ENCODE measurements around the gene PLCH2. TPM values are rescaled to one million over a fixed set of nuclear protein-coding genes. Genes with fewer than 3 reads are reported as not detected.

PLCH2 gene
- total RNA-seq, 2 experiments from 2014 or later, result 32.7 to 33.8 TPM

- no peaks in the 10 kb centered on the region for H3K36me3 Mint-ChIP-seq (ENCODE audit: low read depth)
- ChIA-PET POLR2A (interaction anchor here (1.1 to 12.2 kb wide), 2 partner anchors 9 to 10 kb away, joined by 3 to 228 read pairs; partner anchors contain the start of genes HES5 and PANK4), CTCF (interaction anchor here (1.1 kb wide), 1 partner anchor 10 kb away, joined by 3 read pairs; no protein-coding TSS in a partner anchor)
- no peak overlapping the region for H3K27ac Mint-ChIP-seq
- peaks cover 1% of the 10 kb centered on the region for H3K4me1 Mint-ChIP-seq
- H3K27me3 Mint-ChIP-seq, result peaks cover 23% of the 10 kb centered on the region
- H3K4me3 Mint-ChIP-seq, result no peak overlapping the region
- no peak for DNase-seq
- no peaks in the 10 kb centered on the region for H3K9me3 Mint-ChIP-seq
Observed at GRCh38 chr1:2538872-2539271, 62.8 kb downstream of the PLCH2 start.

DNA sequence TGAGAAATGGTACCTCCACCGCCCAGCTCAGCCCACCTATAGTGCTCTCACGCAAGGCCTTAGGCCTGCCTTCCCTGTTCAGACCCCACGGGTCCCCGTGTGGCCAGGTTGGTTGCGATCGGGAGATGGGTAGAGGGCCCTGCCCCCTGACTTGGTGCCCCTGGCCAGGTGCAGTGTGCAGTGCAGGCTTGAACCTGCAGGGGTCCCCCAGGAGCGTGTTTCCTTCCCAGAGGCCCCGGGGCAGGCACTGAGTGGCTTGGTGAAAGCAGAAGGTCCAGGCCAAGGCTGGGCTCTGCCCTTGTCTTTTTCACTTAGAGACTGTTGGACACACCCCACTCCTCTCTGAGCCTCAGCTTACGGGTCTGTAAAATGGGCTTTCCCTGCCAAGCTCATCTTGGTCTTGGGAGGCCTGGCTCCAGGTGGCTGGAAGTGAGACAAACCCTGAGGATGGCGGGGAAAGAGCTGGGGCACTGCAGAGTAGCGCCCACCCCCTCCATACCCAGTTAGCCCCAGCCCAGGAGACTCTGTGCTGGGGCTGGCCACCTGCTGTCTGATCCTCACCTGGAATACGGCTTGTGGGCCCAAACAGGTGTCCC is 63.3 kb downstream of the PLCH2 start:
- Mint-ChIP-seq H3K27ac (no peak overlapping the region), H3K4me1 (peaks cover 1% of the 10 kb centered on the region), H3K36me3 (ENCODE audit: low read depth) (no peaks in the 10 kb centered on the region), H3K4me3 (no peak overlapping the region), H3K27me3 (peaks cover 21% of the 10 kb centered on the region), H3K9me3 (no peaks in the 10 kb centered on the region)
- POLR2A ChIA-PET, result interaction anchor here (1.1 to 12.2 kb wide), 2 partner anchors 9 to 10 kb away, joined by 3 to 228 read pairs; partner anchors contain the start of genes HES5 and PANK4
- CTCF ChIA-PET, result interaction anchor here (1.1 kb wide), 1 partner anchor 9 kb away, joined by 3 read pairs; no protein-coding TSS in a partner anchor
- peak; percentile 44 for DNase-seq

DNA sequence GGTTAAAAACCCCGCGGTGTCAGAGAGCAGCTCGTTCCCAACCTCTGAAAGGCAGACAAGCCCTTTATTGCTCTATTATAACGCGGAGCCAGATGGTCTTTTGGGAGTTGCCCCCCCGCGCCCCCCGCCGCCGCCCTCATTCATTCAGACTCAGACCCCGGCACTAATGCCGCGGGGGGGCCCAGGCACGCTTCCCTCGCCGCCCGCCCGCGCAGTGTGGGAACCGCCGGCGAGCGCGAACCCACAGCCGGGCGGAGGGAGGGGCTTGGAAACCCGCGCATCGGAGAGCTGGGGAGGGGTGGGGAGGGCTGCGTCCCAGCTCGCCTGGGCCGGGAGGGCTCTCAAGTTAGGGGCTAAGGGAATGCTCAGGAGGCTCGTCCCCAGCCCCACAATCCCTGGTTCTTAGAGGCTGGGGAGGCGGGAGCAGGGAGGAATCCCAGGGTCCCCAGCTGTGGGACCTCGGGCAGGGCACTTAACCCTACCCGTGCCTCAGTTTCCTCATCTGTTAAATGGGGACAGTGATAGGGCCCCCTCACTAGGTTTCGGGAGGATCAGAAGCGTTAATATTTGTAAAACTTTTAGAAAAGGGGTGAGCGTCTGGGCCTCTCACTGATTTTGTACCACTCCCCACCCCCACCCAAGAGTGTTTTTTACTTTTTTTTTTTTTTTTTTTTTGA is 64.9 kb downstream of the PLCH2 start:
- Mint-ChIP-seq H3K4me1 (peaks cover 1% of the 10 kb centered on the region), H3K9me3 (no peaks in the 10 kb centered on the region), H3K27ac (no peak overlapping the region), H3K4me3 (no peak overlapping the region), H3K27me3 (peaks cover 14% of the 10 kb centered on the region), H3K36me3 (ENCODE audit: low read depth) (no peaks in the 10 kb centered on the region)
- DNase-seq, result no peak
- CTCF ChIA-PET, result no interaction called here
- POLR2A ChIA-PET, result interaction anchor here (12.2 kb wide), 1 partner anchor 11 kb away, joined by 228 read pairs; the partner anchor contains the start of genes HES5 and PANK4

DNA sequence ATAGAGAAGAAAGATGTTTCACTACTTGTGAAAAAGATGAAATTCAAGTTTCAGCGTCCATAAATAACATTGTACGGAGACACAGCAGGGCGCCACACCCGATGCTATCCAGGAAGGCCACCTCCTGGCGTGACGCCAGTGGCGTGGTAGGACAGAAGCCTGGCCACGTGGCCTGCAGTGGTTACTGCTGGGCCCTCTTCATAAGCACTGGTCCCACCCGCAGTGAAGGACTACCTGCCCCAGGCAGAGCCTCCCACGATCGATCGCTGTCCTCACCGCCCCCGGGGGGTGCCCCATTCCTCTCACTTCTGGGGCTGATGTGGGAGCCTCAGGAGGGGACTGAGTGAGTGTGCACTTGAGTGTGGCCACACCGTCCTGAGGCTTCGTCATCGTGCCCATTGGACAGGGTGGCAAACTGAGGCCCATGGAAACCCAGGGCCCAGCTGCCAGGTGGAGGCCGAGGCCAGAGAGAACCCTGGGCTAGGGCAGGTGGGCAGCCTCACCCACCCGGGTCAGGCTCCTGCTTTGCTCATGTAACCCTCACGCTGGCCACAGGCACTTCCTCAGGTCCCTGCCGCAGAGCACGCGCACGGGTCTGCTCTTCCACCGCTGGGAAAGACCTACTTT is 65.6 kb downstream of the PLCH2 start:
- peaks cover 11% of the 10 kb centered on the region for H3K27me3 Mint-ChIP-seq
- no peak for DNase-seq
- no peaks in the 10 kb centered on the region for H3K36me3 Mint-ChIP-seq (ENCODE audit: low read depth)
- POLR2A ChIA-PET, result interaction anchor here (0.9 to 12.2 kb wide), 3 partner anchors 12 to 313 kb away, joined by 3 to 228 read pairs (median 4); partner anchors contain the start of genes HES5, PANK4 and TNFRSF14
- H3K4me3 Mint-ChIP-seq, result no peak overlapping the region
- no peak overlapping the region for H3K27ac Mint-ChIP-seq
- H3K9me3 Mint-ChIP-seq, result no peaks in the 10 kb centered on the region
- H3K4me1 Mint-ChIP-seq, result peaks cover 1% of the 10 kb centered on the region
- CTCF ChIA-PET, result interaction anchor here (0.6 kb wide), 1 partner anchor 15 kb away, joined by 3 read pairs; the partner anchor contains the start of gene PANK4

DNA sequence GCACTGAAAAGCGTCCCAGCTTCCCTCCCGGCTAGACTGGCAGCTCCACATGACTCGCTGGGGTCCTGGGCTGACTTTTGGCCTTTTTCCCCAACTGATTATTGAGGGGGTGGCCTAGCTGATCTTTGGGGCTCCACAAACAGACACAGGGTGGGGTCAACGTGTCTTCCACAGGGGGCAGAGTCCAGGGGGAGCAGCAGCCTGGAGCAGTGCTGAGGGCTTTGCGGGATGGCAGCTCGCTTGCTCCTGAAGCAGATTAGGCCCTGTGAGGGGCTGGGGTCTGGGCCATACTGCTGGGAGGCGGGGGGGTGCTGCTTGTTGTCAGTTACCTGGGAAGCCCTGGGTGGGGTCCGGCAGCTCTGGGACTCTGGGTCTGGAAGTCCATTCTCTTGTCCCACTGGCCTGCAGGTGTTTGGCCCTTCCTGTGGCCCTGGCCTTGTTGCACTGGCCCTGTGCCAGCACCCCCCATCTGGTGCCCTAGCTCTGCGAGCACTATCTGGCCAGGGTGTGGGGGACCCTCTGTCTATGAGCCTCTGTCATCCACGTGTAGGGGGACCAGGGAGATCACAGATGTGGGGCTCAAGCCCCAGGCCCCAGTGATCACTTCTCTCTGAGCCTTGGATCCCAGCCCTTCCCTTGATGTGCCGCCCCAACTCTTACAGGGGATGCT is 66.3 kb downstream of the PLCH2 start:
- Mint-ChIP-seq H3K4me3 (no peak overlapping the region), H3K4me1 (peaks cover 1% of the 10 kb centered on the region), H3K9me3 (no peaks in the 10 kb centered on the region), H3K27ac (no peak overlapping the region), H3K36me3 (ENCODE audit: low read depth) (no peaks in the 10 kb centered on the region), H3K27me3 (peaks cover 9% of the 10 kb centered on the region)
- POLR2A ChIA-PET, result interaction anchor here (0.9 to 12.2 kb wide), 3 partner anchors 13 to 314 kb away, joined by 3 to 228 read pairs (median 4); partner anchors contain the start of genes HES5, PANK4 and TNFRSF14
- CTCF ChIA-PET, result no interaction called here
- no peak for DNase-seq

- DNase-seq, result no peak
- H3K9me3 Mint-ChIP-seq, result no peaks in the 10 kb centered on the region
- CTCF ChIA-PET, result no interaction called here
- POLR2A ChIA-PET, result interaction anchor here (1.3 to 12.2 kb wide), 4 partner anchors 12 to 41 kb away, joined by 4 to 228 read pairs (median 60); partner anchors contain the start of genes HES5, PANK4, PRXL2B and TNFRSF14
- H3K4me3 Mint-ChIP-seq, result no peak overlapping the region
- no peak overlapping the region for H3K27ac Mint-ChIP-seq
- peaks cover 9% of the 10 kb centered on the region for H3K27me3 Mint-ChIP-seq
- H3K36me3 Mint-ChIP-seq (ENCODE audit: low read depth), result no peaks in the 10 kb centered on the region
- peaks cover 9% of the 10 kb centered on the region for H3K4me1 Mint-ChIP-seq
Observed at GRCh38 chr1:2543543-2544092, 67.5 kb downstream of the PLCH2 start.

- Mint-ChIP-seq H3K27ac (no peak overlapping the region), H3K4me1 (peaks cover 15% of the 10 kb centered on the region), H3K9me3 (no peaks in the 10 kb centered on the region), H3K27me3 (peaks cover 9% of the 10 kb centered on the region), H3K4me3 (no peak overlapping the region), H3K36me3 (ENCODE audit: low read depth) (no peaks in the 10 kb centered on the region)
- POLR2A ChIA-PET, result interaction anchor here (1.3 to 12.2 kb wide), 3 partner anchors 12 to 41 kb away, joined by 6 to 228 read pairs (median 113); partner anchors contain the start of genes HES5, PANK4, PRXL2B and TNFRSF14
- DNase-seq, result no peak
- CTCF ChIA-PET, result interaction anchor here (2.2 kb wide), 1 partner anchor 129 kb away, joined by 10 read pairs; no protein-coding TSS in a partner anchor
Observed at GRCh38 chr1:2544093-2544874, 68.2 kb downstream of the PLCH2 start.

DNA sequence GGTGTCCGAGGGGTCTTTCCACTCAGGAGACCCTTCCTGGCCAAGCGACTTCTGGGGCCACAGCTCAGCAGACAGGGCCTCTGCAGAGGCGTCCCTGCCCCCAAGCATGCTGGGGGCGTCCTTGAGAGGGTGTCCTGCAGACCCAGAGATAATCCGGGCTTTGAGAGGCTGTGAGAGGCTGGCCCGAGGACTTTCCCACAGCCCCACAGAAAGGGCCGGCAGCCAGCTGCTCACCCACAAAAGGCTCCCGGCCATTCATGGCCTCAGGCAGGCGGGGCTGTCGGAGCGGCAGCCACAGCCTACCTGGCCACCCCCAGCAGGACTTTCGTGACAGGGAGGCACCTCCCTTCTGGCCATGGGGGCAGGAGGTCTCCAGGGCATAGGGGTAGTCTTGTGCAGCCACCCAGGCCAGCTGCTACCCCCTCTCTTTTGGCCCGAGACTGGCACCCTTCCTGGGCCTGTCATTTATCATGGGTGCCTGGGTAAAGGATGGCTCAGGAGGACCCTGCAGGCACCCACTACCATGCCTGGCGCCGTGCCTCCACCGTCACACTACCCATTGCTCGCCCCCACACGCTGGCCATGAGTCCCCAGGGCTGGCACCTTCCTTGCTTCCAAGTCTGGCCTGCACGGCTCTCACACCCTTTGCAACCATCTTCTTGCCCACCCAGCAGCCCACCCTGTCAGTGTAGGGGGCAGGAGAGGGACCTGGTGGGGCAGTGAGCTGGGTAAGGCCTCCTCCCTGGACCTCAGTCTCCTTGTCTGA is 69.0 kb downstream of the PLCH2 start:
- no peaks in the 10 kb centered on the region for H3K36me3 Mint-ChIP-seq (ENCODE audit: low read depth)
- DNase-seq, result no peak
- peaks cover 9% of the 10 kb centered on the region for H3K27me3 Mint-ChIP-seq
- ChIA-PET CTCF (interaction anchor here (1.3 to 4.6 kb wide), 5 partner anchors 11 to 129 kb away, joined by 3 to 81 read pairs (median 18); partner anchors contain the start of genes PANK4 and TNFRSF14), POLR2A (interaction anchor here (0.8 to 12.2 kb wide), 10 partner anchors 11 to 132 kb away, joined by 3 to 228 read pairs (median 19); partner anchors contain the start of genes HES5, PANK4, PEX10 and PRXL2B)
- H3K4me3 Mint-ChIP-seq, result no peak overlapping the region
- no peaks in the 10 kb centered on the region for H3K9me3 Mint-ChIP-seq
- H3K27ac Mint-ChIP-seq, result no peak overlapping the region
- H3K4me1 Mint-ChIP-seq, result peaks cover 20% of the 10 kb centered on the region

GRCh38 chr1:2545754-2546514 is 69.8 kb downstream of the PLCH2 start:
- CTCF ChIA-PET, result interaction anchor here (1.3 to 4.6 kb wide), 7 partner anchors 10 to 351 kb away, joined by 3 to 81 read pairs (median 15); partner anchors contain the start of genes FAAP20, PANK4 and TNFRSF14
- Mint-ChIP-seq H3K4me3 (peak overlapping the region; percentile 94), H3K36me3 (ENCODE audit: low read depth) (no peaks in the 10 kb centered on the region), H3K9me3 (no peaks in the 10 kb centered on the region), H3K27ac (peak overlapping the region; percentile 99), H3K4me1 (peaks cover 22% of the 10 kb centered on the region), H3K27me3 (peaks cover 9% of the 10 kb centered on the region)
- DNase-seq, result peak; percentile 94
- POLR2A ChIA-PET, result interaction anchor here (0.7 to 12.2 kb wide), 16 partner anchors 8 to 350 kb away, joined by 3 to 228 read pairs (median 12); partner anchors contain the start of genes FAAP20, HES5, PANK4 and PEX10

DNA sequence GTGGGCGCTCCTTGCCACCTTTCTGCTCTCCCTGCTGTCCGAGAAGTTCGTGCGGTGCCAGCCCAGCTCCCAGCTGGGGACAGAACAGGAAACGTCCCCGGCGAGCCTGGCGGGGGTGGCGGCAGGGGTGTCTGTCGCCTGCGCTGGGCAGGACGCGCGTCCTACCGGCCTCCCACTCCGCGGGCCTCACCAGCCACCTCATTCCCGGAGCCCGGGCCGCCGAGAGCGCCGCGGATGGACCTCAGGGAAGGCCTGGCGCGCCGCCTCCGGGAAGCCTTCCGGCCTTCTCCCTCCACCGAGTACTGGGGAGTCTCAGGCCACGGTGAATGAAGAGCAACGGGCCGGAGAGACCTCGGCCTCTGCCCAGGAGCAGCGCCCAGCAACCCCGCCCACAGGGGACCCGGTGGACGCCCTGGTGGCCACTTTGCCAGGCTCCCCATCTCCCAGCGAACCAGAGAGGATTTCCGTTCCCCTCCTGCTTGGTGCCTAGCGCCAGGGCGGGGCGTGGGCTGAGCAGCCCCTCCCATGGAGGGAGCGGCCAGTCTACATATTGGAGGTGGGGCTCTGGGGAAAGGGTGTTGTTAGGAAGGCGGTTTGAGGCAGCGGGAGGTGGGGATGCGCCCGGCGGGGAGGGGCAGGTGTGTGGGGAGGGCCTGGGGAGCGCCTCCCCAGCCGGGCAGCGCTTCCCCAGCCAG is 70.6 kb downstream of the PLCH2 start:
- DNase-seq, result peak; percentile 94
- H3K4me3 Mint-ChIP-seq, result peak overlapping the region; percentile 94
- H3K9me3 Mint-ChIP-seq, result no peaks in the 10 kb centered on the region
- POLR2A ChIA-PET, result interaction anchor here (0.7 to 12.2 kb wide), 19 partner anchors 9 to 413 kb away, joined by 3 to 228 read pairs (median 12); partner anchors contain the start of genes FAAP20, HES5, PANK4 and PEX10
- H3K4me1 Mint-ChIP-seq, result peaks cover 28% of the 10 kb centered on the region
- H3K27me3 Mint-ChIP-seq, result peaks cover 5% of the 10 kb centered on the region
- no peaks in the 10 kb centered on the region for H3K36me3 Mint-ChIP-seq (ENCODE audit: low read depth)
- CTCF ChIA-PET, result interaction anchor here (0.9 to 4.6 kb wide), 11 partner anchors 10 to 352 kb away, joined by 3 to 81 read pairs (median 15); partner anchors contain the start of genes FAAP20, PANK4, PEX10 and PRXL2B
- peak overlapping the region; percentile 99 for H3K27ac Mint-ChIP-seq
